ENCODE results near the gene EPS8L3. TPM values are rescaled to one million over a fixed set of nuclear protein-coding genes. Genes with fewer than 3 reads are reported as not detected.

Gene EPS8L3
- total RNA-seq, 4 donors from 2014 or later = not detected

GRCh38 chr1:109719337-109719837 is 44.3 kb downstream of the EPS8L3 start:
- no peaks in the 10 kb centered on the region for H3K36me3 ChIP-seq
- no peaks in the 10 kb centered on the region for H3K27me3 ChIP-seq
- no peak for DNase-seq
- 85 to 89% methylated on average over 5 of the region's 5 CpGs for WGBS, 2 donors
- H3K4me1 ChIP-seq = peaks cover 0 to 3% of the 10 kb centered on the region in 2 donors
- H3K4me3 ChIP-seq (replicated peaks in 1 of 3) = no peak overlapping the region
- no peaks in the 10 kb centered on the region for H3K9me3 ChIP-seq
- H3K27ac ChIP-seq = no peak overlapping the region
- TF ChIP-seq CTCF (IDR thresholded peaks at IDR 0.05) = no peak
- TF ChIP-seq POLR2A (IDR thresholded peaks at IDR 0.05) = no peak
- intact Hi-C loops (cut with DNase I) = no loop called here

GRCh38 chr1:109718495-109718894 is 45.2 kb downstream of the EPS8L3 start:
- no peaks in the 10 kb centered on the region for H3K36me3 ChIP-seq
- H3K4me1 ChIP-seq = peaks cover 0 to 3% of the 10 kb centered on the region in 2 donors
- no peak overlapping the region for H3K27ac ChIP-seq
- TF ChIP-seq POLR2A (IDR thresholded peaks at IDR 0.05) (no peak), CTCF (IDR thresholded peaks at IDR 0.05) (no peak)
- no peak for DNase-seq
- H3K9me3 ChIP-seq = no peaks in the 10 kb centered on the region
- WGBS, 2 donors = 88 to 89% methylated on average over 2 of the region's 2 CpGs
- H3K4me3 ChIP-seq (replicated peaks in 1 of 3) = no peak overlapping the region
- H3K27me3 ChIP-seq = no peaks in the 10 kb centered on the region
- intact Hi-C loops (cut with DNase I) = no loop called here

GRCh38 chr1:109717729-109718128 is 46.0 kb downstream of the EPS8L3 start:
- H3K9me3 ChIP-seq = no peaks in the 10 kb centered on the region
- TF ChIP-seq POLR2A (IDR thresholded peaks at IDR 0.05) (no peak), CTCF (IDR thresholded peaks at IDR 0.05) (no peak)
- H3K4me1 ChIP-seq = peaks cover 0 to 3% of the 10 kb centered on the region in 2 donors
- WGBS, 2 donors = 89 to 90% methylated on average over 5 of the region's 5 CpGs
- DNase-seq = no peak
- H3K27me3 ChIP-seq = no peaks in the 10 kb centered on the region
- no peaks in the 10 kb centered on the region for H3K36me3 ChIP-seq
- no peak overlapping the region for H3K27ac ChIP-seq
- H3K4me3 ChIP-seq (replicated peaks in 1 of 3) = no peak overlapping the region
- intact Hi-C loops (cut with DNase I) = no loop called here

- H3K27ac ChIP-seq = no peak overlapping the region
- no peaks in the 10 kb centered on the region for H3K27me3 ChIP-seq
- 77 to 83% methylated on average over 3 of the region's 3 CpGs for WGBS, 2 donors
- H3K9me3 ChIP-seq = no peaks in the 10 kb centered on the region
- no peak for DNase-seq
- H3K4me1 ChIP-seq = peaks cover 0 to 3% of the 10 kb centered on the region in 2 donors
- intact Hi-C loops (cut with DNase I) = no loop called here
- no peak for TF ChIP-seq CTCF (IDR thresholded peaks at IDR 0.05)
- TF ChIP-seq POLR2A (IDR thresholded peaks at IDR 0.05) = no peak
- H3K4me3 ChIP-seq (replicated peaks in 1 of 3) = no peak overlapping the region
- H3K36me3 ChIP-seq = no peaks in the 10 kb centered on the region
Measured at GRCh38 chr1:109716570-109717090, 47.1 kb downstream of the EPS8L3 start.

- no peaks in the 10 kb centered on the region for H3K36me3 ChIP-seq
- H3K4me3 ChIP-seq (replicated peaks in 1 of 3) = no peak overlapping the region
- WGBS, 2 donors = 90 to 97% methylated on average over 3 of the region's 3 CpGs
- H3K27me3 ChIP-seq = no peaks in the 10 kb centered on the region
- no peak overlapping the region for H3K27ac ChIP-seq
- no peaks in the 10 kb centered on the region for H3K9me3 ChIP-seq
- peaks cover 0 to 3% of the 10 kb centered on the region in 2 donors for H3K4me1 ChIP-seq
- no peak for DNase-seq
- intact Hi-C loops (cut with DNase I) = no loop called here
- TF ChIP-seq POLR2A (IDR thresholded peaks at IDR 0.05) (no peak), CTCF (IDR thresholded peaks at IDR 0.05) (no peak)
Measured at GRCh38 chr1:109716121-109716520, 47.6 kb downstream of the EPS8L3 start.
